ENCODE data around the gene EPB41L4B.

EPB41L4B gene

GRCh38 chr9:109319626-109320241, 1.1 kb downstream of the EPB41L4B start:
- DNase-seq, result peak; percentile 16

DNA sequence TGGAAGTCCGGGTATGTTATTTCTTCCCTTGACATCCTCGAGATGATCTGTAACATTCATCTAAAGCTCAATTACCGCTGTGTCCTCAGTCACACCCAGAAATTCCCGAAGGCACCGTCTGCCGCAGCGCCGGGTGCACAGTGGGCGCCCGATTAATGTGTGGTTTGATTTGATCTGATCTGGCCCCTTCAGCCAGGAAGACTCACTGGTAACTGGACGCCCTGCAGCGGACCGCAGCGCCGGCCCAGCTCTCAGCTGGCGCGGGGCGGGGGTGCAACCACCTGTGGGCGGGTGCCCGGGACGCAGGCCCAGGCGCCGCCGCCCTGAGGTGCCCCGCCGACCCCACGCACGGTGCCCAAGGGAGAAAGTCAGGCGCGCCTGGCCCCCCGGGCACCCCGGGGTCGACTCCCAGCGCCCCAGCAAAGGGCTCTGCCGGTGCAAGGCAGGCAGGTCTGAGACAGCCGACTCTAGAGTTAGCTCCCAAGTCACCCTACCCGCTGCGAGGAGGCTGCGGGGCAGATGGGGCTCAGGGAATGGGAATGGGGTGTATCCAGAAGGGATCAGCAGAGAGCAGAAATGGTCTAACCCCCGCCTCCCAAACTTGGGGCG, 1.7 kb downstream of the EPB41L4B start:
- peak; percentile 4 for DNase-seq

- DNase-seq, result no peak
Observed at GRCh38 chr9:109317979-109318741, 2.7 kb downstream of the EPB41L4B start.

- DNase-seq, result no peak
Observed at GRCh38 chr9:109317311-109317978, 3.4 kb downstream of the EPB41L4B start.

DNA sequence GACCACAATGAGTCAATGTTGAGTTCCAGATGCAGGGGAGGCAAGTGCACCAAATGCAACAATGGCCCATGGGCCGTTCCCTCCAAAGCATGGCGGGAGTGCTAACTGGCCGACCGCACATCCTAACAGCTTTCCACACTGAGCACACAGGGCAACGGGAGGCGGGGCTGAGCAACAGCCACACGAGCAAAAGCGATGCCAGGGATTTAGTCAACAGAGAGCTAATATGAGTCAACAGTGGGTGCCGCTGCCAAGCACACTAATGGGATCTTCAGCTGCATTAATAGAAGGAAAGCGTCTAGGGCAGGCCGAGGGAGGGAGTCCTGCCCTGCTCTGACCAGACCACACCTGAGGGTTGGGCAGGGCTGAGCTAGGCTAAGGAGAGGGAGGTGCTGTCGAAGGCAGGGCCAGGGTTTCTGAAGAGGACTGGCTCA, 4.6 kb downstream of the EPB41L4B start:
- no peak for DNase-seq

- DNase-seq, result no peak
Observed at GRCh38 chr9:109315480-109316206, 5.2 kb downstream of the EPB41L4B start.

- DNase-seq, result no peak
Observed at GRCh38 chr9:109314011-109314531, 6.8 kb downstream of the EPB41L4B start.

GRCh38 chr9:109313351-109313750, 7.5 kb downstream of the EPB41L4B start:
- no peak for DNase-seq

DNA sequence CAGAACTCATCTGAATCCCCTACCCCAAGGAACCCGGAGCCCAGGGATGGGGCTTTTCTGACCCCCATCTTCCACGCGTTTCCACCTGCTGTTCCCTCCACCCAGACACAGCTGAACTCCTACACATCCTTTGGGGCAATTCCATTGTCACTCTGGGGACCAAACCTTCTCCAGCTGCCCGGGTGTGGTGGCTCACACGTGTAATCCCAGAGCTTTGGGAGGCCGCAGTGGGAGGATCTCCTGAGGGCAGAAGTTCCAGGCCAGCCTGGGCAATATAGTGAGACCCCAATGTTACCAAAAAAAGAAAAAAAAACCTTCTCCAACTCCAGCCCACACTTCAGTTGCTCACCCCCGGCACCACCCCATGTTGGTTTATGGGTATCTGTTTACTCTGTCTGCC, 8.1 kb downstream of the EPB41L4B start:
- no peak for DNase-seq

DNA sequence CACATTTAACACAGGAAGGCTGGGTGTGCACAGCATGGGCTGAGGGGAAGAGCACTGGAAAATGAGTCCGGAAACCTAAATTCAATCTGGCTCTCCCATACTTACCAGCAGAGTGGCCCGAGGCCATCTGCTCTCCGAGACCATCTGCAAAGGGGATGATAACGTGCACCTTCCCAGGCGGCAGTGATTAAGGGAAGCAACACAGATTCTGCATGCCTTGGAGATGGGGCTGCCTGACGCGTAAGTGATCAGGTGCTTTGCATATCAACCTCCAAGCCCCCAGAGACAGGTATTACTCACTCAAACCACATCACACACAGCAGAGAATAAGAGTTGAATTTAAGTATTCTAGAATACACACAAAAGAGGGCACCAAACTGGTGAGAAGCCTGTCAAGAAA, 9.1 kb downstream of the EPB41L4B start:
- DNase-seq, result no peak

DNA sequence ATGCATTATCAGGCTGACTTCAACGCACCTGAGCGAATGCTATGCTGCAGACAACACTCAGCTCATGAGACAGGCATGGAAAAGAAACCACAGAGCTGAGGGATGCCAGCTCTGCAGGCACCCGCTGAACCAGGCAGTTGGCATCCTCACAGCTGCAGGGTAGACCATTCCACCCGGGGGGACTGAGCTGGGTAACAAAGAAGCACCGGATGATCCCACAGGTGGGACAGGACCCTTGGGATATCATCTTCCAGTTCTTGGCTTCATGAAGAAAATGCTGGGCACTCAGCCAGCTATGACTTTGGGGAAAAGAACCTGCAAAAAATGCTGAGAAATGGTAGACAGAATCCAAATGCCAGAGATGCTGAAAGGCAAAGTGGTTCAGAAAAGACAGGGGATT, 9.6 kb downstream of the EPB41L4B start:
- no peak for DNase-seq

DNA sequence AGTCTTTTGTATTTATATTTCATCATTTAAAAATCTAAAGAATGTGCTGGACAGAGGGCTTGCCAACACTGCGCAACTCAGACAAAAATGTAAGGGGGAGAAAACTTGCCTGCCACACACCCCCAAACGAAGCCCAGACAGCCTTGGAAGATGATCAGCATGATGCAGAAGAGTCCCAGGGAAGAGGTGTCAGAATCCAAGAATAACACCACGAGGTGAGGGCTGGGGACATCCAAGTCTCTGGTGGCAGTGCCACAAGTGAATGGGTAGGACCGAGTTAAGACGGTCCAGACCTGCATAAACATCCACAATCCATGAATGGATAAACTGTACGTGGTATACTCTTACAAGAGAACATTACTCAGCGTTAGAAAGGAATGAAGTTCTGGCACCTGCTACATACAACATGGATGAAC, 10.4 kb downstream of the EPB41L4B start:
- DNase-seq, result no peak

DNA sequence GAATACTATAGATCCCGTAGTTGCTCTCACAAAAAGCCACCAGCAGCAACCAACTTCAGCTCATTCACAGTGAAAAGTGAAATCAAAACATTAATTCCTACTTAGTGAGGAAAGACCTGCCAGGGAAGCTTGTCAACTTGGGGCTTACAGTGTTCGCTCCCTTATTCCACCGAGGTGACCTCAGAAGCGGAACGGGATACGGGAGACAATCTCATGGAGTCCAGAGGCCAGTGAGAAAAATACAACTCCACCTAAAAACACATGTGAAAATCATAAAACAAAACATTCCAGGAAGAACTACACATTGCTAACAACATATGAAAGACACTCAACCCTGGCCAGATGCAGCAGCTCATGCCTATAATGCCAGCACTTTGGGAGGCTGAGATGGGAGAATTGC, 11.6 kb downstream of the EPB41L4B start:
- DNase-seq, result no peak

DNA sequence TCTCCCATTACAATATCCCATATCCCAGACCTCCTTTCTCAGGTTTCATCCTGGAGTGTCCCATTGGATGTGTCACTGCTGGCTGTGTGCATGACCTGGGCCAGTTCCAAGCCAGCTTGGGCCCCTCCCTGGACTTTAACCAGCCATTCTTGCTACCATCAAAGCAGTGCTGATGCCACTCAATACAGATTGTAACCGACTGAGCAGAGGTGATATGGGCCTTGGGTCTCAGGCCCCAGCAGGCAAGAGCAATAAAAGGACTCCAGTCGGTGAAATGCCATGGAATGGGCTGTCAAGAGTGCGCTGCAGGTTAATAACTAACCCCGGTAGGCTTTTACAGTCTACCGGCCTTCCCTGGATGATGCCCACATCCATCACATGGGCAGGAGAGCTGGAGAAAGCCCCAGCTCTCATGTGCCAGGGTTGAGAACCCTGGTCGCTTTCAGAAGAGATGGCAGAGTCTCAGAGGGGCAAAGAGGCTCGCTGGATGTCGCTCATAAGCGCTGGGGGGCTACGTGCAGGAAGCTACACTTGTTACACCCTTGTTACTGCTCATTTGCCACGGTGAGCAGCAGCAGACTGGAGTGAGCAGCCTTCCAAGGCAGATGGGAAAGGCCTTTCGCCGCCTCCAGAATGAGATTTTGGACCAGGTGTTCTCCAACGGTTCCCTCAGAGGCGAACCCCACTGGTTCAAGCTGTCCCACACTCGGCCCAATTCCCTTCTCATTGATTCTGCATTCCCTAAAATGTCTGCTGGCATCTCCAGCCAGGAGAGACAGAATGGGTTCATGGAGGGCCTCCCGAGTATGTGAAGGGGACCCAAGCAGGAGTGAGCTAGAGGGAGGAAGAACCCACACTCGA, 13.2 kb downstream of the EPB41L4B start:
- DNase-seq, result no peak

DNA sequence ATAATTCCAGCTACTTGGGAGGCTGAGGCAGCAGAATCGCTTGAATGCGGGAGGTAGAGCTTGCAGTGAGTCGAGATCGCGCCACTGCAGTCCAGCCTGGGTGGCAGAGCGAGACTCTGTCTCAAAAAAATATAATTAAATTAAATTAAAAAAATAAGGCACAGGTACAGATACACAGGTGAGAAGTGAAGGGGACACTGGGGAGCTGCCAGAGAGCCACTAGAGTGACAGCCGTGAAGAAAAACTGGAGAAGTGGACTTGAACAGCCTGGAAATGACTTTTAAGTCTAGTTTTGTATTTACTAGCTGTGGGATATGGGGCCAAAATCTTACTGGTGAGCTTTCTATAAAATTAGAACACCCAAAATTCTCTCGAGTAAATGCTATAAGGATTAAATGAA, 15.1 kb downstream of the EPB41L4B start:
- DNase-seq, result no peak

- DNase-seq, result no peak
Observed at GRCh38 chr9:109304347-109304746, 16.5 kb downstream of the EPB41L4B start.

GRCh38 chr9:109303900-109304299, 17.0 kb downstream of the EPB41L4B start:
- no peak for DNase-seq

GRCh38 chr9:109302606-109303005, 18.3 kb downstream of the EPB41L4B start:
- DNase-seq, result no peak

GRCh38 chr9:109301012-109301411, 19.8 kb downstream of the EPB41L4B start:
- no peak for DNase-seq

DNA sequence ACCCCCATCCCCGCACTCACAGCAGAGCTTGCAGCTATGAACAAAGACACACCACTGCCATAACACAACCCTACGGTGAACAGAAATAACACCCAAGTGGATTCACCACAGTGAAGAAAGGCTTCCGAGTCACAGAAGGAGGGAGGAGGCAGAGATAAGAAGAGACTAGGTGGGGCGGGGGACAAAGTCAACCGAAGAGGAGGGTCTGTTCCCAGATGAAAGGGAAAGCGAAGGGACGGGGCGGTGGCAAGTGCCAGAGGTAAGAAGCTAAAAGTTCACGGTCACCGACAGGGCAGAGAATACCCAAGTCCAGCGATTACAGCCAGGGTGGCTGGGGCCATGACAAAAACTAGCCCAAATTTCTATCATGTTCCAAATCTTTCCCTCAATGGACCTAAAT, 21.0 kb downstream of the EPB41L4B start:
- DNase-seq, result no peak

DNA sequence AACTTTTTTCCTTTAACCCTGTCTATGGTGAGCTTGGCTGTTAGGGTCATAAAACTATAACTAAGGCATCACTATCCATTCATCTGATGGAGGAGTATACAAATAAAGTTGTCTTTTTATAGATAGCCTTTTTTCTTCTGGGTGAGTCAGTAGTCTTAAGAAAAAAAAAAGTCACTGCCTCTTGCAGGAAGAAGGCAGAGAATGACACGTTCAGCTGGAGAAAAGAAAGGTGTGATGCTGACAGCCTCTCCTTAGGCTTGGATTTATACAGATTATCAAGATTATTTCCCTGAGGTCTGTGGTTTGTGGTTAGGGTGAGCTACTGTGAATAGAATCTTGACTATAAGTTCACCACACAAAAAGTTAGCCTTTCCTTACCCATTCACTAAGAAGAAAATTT, 23.0 kb downstream of the EPB41L4B start:
- DNase-seq, result no peak

Data from stimulated activated CD4-positive, alpha-beta T cell treated with anti-CD3 and anti-CD28 coated beads, Interleukin-15, amount 100 ng/mL, for 24 hours (primary cell).